Gastrocnemius medialis (tissue), 4 donors: Measurements from ENCODE around the gene VAPA. TPM values are rescaled to one million over a fixed set of nuclear protein-coding genes. Genes with fewer than 3 reads are reported as not detected.

Experiments
- ATAC-seq, 2 donors: fragments of 150-250 bp; one replicate each; pipeline ENCODE4 v1.9.1; 2016
- DNase-seq, 2 donors: peaks; one replicate each; pipeline ENCODE4 v3.0.0-alpha.2; 2019
- H3K27ac ChIP-seq, 4 donors: fragments of 200-600 bp; sonication (generic); 1 replicate in 1 of 4; 2 replicates in 3 of 4; pipeline ENCODE4 v1.5.1; 2016 to 2018; ENCODE audit warnings: mild to moderate bottlenecking in 2 of 4, moderate library complexity in 1 of 4
- H3K27me3 ChIP-seq, 3 donors: fragments of 200-600 bp; sonication (generic) in 2 of 3; 1 replicate in 1 of 3; 2 replicates in 2 of 3; pipeline versions ENCODE4 v1.5.1 to v1.6.0; 2016 to 2019; ENCODE audit warnings: mild to moderate bottlenecking in 1 of 3, moderate library complexity in 1 of 3
- H3K36me3 ChIP-seq, 2 donors: fragments of 200-600 bp; sonication (generic) in 1 of 2; one replicate each; pipeline ENCODE4 v1.5.1; 2017 to 2018
- H3K4me1 ChIP-seq, 2 donors: fragments of 200-600 bp; sonication (generic) in 1 of 2; one replicate each; pipeline ENCODE4 v1.5.1; 2016 to 2017; ENCODE audit warnings: mild to moderate bottlenecking in 2 of 2
- H3K4me3 ChIP-seq, 4 donors: fragments of 200-600 bp; sonication (generic) in 3 of 4; 1 replicate in 1 of 4; 2 replicates in 3 of 4; pipeline ENCODE4 v1.5.1; 2016 to 2019; ENCODE audit warnings: mild to moderate bottlenecking in 2 of 4
- H3K9me3 ChIP-seq, 3 donors: fragments of 200-600 bp; sonication (generic) in 2 of 3; 1 replicate in 1 of 3; 2 replicates in 2 of 3; pipeline ENCODE4 v1.5.1; 2016 to 2019
- POLR2A ChIP-seq, 2 donors: fragments of 450-650 bp; IDR thresholded peaks; one replicate each; pipeline ENCODE4 v1.6.1; 2017; ENCODE audit warnings: antibody characterized with exemption in 2 of 2, mild to moderate bottlenecking in 2 of 2, moderate library complexity in 2 of 2
- in situ Hi-C, 4 donors: fragments of 200-750 bp; cut with MboI; loops; one replicate each; pipeline versions ENCODE4 v1.15.0 to v1.8.0; 2017; ENCODE audit warnings: low sequenced_read_pairs in 4 of 4
- intact Hi-C: fragments of 100-400 bp; cut with DNase I; formaldehyde crosslinking; loops from one replicate; pipeline ENCODE4 v1.15.1; 2023; ENCODE audit warnings: low total_unique reads
- total RNA-seq, 4 donors: library from RNA; depleted of rRNA; stranded (reverse); fragments of >200 nt; gene quantifications; one replicate each; pipeline versions ENCODE4 v1.1.0 to v1.2.3, GENCODE V29; 2016
- TF ChIP-seq, protein P1 (sequence below), 5 experiments: fragments of 450-650 bp in 3 of 5; fragments of 200-600 bp in 2 of 5; sonication (generic) in 2 of 5; IDR thresholded peaks in 4 of 5; conservative IDR thresholded peaks in 1 of 5; 1 replicate in 4 of 5; 2 replicates in 1 of 5; pipeline ENCODE4 v1.5.1; 2016 to 2019; ENCODE audit warnings: antibody characterized with exemption in 5 of 5, mild to moderate bottlenecking in 3 of 5, moderate library complexity in 3 of 5

VAPA gene
- total RNA-seq, 4 donors from 2014 or later, result 227 to 320 (median 243) TPM

DNA sequence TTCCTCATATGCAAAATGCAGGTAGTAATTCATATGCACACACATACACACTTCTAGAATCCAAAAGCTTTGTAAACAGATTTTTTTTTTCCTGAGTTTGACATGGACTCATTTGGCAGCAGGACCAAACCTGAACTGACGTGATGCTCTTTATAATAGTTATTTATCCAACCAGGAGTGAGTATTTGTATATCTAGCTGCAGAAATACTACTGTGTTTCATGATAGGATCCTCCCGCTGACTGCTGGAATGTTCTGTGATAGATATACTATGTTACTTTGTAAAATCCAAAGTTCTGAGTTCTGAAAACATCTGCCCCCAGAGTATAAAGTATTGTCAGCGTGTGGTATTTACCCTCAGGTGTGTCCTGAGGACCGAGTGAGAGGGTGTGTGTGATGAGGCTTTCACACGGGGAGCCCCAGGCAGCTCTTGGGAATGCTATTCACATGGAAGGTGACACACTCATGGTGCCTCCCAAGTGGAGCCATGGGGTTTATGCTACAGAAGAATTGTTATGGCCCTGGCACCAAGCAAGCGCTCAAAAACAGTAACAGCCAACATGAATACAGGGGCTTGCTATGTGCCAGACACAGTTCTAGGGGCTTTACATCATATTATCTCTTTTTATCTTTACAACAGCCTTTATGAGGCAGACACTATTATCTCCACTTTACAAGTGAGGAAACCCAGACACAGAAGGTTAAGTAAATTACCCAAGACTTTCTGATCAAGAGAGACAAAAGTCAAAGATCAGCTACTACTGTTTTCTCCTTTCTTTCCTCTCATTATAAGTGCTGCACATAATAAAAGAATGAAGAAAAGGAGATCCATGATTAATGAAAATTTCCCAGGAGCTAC, 44.7 kb upstream of the VAPA start:
- H3K4me1 ChIP-seq, result no peaks in the 10 kb centered on the region
- DNase-seq (no peak), ATAC-seq (no peak)
- no peak for TF ChIP-seq POLR2A (IDR thresholded peaks at IDR 0.05)
- TF ChIP-seq, protein P1, sequence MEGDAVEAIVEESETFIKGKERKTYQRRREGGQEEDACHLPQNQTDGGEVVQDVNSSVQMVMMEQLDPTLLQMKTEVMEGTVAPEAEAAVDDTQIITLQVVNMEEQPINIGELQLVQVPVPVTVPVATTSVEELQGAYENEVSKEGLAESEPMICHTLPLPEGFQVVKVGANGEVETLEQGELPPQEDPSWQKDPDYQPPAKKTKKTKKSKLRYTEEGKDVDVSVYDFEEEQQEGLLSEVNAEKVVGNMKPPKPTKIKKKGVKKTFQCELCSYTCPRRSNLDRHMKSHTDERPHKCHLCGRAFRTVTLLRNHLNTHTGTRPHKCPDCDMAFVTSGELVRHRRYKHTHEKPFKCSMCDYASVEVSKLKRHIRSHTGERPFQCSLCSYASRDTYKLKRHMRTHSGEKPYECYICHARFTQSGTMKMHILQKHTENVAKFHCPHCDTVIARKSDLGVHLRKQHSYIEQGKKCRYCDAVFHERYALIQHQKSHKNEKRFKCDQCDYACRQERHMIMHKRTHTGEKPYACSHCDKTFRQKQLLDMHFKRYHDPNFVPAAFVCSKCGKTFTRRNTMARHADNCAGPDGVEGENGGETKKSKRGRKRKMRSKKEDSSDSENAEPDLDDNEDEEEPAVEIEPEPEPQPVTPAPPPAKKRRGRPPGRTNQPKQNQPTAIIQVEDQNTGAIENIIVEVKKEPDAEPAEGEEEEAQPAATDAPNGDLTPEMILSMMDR (IDR thresholded peaks at IDR 0.05 in 4 of 5, conservative IDR thresholded peaks at IDR 0.05 in 1 of 5), result no peak
- H3K27ac ChIP-seq, result no peak overlapping the region
- no peaks in the 10 kb centered on the region for H3K9me3 ChIP-seq
- no peak overlapping the region for H3K4me3 ChIP-seq
- intact Hi-C loops (no loop called here), in situ Hi-C loops (no loop called here)
- H3K36me3 ChIP-seq, result no peaks in the 10 kb centered on the region
- no peaks in the 10 kb centered on the region for H3K27me3 ChIP-seq

DNA sequence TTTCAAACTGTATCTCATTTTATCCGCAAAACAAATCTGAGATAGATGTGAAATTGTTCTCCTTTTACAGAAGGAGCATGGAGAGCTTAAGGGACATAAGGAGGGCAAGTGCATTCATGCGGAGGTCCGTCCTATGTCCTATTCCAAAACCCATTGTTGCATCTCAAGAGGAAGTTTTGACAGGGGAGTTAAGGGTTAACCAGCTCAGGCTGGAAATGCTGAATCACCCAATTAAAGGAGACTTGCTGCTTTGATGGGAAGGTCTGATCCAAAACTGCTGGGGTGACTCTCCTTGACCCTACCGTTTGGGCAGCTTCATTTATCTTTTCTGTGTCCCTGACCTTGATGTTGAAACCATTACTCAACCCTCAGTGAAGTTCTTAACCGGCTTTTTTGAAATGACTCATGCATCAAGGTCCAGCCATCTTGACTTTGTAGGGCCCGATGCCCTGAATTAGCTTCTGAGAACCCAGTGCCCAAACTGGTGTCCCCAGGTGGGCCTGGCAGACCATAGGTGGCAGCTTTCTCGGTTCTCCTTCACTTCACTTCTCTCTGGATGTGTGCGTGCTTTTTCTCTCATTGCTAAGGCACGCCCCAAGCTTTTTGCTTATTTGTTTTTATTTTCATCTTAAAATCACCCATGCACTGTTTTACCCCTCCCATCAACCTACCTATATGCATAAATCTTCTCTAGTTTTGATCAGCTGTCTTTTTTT, 43.9 kb upstream of the VAPA start:
- Histone ChIP-seq H3K4me3 (no peak overlapping the region), H3K27me3 (no peaks in the 10 kb centered on the region), H3K36me3 (no peaks in the 10 kb centered on the region), H3K4me1 (no peaks in the 10 kb centered on the region), H3K27ac (no peak overlapping the region), H3K9me3 (no peaks in the 10 kb centered on the region)
- TF ChIP-seq POLR2A (IDR thresholded peaks at IDR 0.05), result no peak
- TF ChIP-seq, protein P1 (IDR thresholded peaks at IDR 0.05 in 4 of 5, conservative IDR thresholded peaks at IDR 0.05 in 1 of 5), result no peak
- peak; percentile 52 to 62 for ATAC-seq
- in situ Hi-C loops (no loop called here), intact Hi-C loops (no loop called here)
- no peak for DNase-seq

DNA sequence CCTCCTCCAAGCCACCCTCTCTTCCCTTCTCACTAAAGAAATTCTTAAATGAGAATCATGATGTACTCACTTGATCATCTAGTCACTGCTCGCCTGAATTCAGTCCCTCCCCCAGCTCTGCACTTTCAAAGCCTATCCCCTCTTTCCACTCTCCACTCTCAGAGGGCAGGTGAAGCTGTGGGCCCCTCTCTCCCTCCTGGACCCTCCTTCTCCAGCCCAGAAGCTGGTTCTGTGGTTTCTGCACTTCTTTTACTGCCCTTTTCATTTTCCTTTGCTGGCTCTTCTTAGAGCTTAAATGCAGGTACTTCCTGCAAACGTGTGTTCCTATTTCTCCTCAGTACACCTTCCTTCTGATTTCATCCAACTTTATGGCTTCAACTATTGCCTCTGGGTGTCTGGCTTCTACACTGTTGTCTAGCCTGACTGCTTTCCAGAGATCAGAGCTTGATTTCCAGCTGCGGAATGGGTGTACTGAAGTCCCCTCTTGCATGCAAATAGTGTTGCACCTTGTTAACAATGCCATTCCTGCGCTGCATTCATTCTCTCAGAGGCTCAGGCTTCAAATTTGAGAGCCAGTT, 43.3 kb upstream of the VAPA start:
- H3K27me3 ChIP-seq, result no peaks in the 10 kb centered on the region
- H3K9me3 ChIP-seq, result no peaks in the 10 kb centered on the region
- no peaks in the 10 kb centered on the region for H3K4me1 ChIP-seq
- no peak overlapping the region for H3K4me3 ChIP-seq
- H3K27ac ChIP-seq, result no peak overlapping the region
- no peaks in the 10 kb centered on the region for H3K36me3 ChIP-seq
- TF ChIP-seq, protein P1 (IDR thresholded peaks at IDR 0.05 in 4 of 5, conservative IDR thresholded peaks at IDR 0.05 in 1 of 5), result no peak
- no peak for TF ChIP-seq POLR2A (IDR thresholded peaks at IDR 0.05)
- in situ Hi-C loops (no loop called here), intact Hi-C loops (no loop called here)
- ATAC-seq (no peak), DNase-seq (no peak)

DNA sequence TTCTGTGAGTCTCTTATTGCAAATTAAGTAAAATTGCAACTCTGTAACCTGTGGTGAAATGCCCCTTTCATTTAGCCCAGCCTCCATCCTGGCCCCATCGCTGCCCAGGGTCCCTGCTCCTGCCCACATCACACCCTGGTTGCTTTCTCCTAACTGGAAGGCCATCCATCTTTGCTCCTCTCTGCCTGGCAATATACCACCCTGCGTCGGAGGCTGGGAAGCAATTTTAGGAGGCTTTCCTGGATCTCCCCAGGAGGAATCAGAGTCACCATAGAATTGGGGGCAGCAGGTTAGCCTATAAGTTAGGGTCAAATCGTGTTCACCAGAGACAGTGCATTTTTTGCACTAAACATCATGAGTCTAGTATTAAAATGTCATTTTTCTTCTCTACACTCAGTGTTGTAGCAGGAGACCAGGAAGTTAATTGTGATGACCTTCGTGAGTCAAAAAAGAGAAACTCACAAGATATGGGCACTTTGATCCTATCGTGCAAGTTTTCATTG, 42.5 kb upstream of the VAPA start:
- no peaks in the 10 kb centered on the region for H3K36me3 ChIP-seq
- H3K27me3 ChIP-seq, result no peaks in the 10 kb centered on the region
- no peaks in the 10 kb centered on the region for H3K9me3 ChIP-seq
- DNase-seq, result no peak
- in situ Hi-C loops (no loop called here), intact Hi-C loops (no loop called here)
- no peak overlapping the region for H3K4me3 ChIP-seq
- no peak for ATAC-seq
- H3K4me1 ChIP-seq, result no peaks in the 10 kb centered on the region
- TF ChIP-seq, protein P1 (IDR thresholded peaks at IDR 0.05 in 4 of 5, conservative IDR thresholded peaks at IDR 0.05 in 1 of 5), result no peak
- TF ChIP-seq POLR2A (IDR thresholded peaks at IDR 0.05), result no peak
- no peak overlapping the region for H3K27ac ChIP-seq
